Mesenchymal stem cell (in vitro differentiated cells and primary cell): ENCODE measurements around the gene CALML4.

Source experiments
- DNase-seq: peaks from one replicate; pipeline ENCODE4 v3.0.0-alpha.2; 2013
- H2AFZ ChIP-seq: one replicate; pipeline ENCODE4 v1.6.1; 2013; ENCODE audit warnings: low read depth, mild to moderate bottlenecking, control low read depth, inconsistent platforms, low read length, moderate library complexity
- H2AK5ac ChIP-seq: 2 replicates; pipeline ENCODE4 v1.6.1; 2013; ENCODE audit warnings: low read length, moderate library complexity, mild to moderate bottlenecking, inconsistent platforms; ENCODE audit not compliant: severe bottlenecking
- H2BK120ac ChIP-seq: one replicate; pipeline ENCODE4 v1.6.1; 2013; ENCODE audit warnings: low read depth, mild to moderate bottlenecking, inconsistent platforms, low read length, moderate library complexity
- H2BK12ac ChIP-seq, 2 experiments: one replicate each; pipeline ENCODE4 v1.6.1; 2013; ENCODE audit warnings: inconsistent platforms in 2 of 2, low read length in 2 of 2, mild to moderate bottlenecking in 2 of 2, moderate library complexity in 2 of 2, control low read depth in 1 of 2
- H2BK15ac ChIP-seq: one replicate; pipeline ENCODE4 v1.6.1; 2013; ENCODE audit warnings: mild to moderate bottlenecking, low read depth, inconsistent platforms; ENCODE audit not compliant: poor library complexity, severe bottlenecking
- H2BK5ac ChIP-seq: 2 replicates; pipeline ENCODE4 v1.6.1; 2013; ENCODE audit warnings: low read depth, mild to moderate bottlenecking, low read length, control low read depth, inconsistent platforms; ENCODE audit not compliant: poor library complexity, severe bottlenecking
- H3K14ac ChIP-seq, 2 experiments: one replicate each; pipeline ENCODE4 v1.6.1; 2013; ENCODE audit warnings: inconsistent platforms in 2 of 2, low read length in 2 of 2, control low read depth in 1 of 2, mild to moderate bottlenecking in 1 of 2, moderate library complexity in 1 of 2
- H3K18ac ChIP-seq, 2 experiments: one replicate each; pipeline ENCODE4 v1.6.1; 2013; ENCODE audit warnings: inconsistent platforms in 2 of 2, low read length in 2 of 2, control low read depth in 1 of 2, low read depth in 1 of 2, mild to moderate bottlenecking in 1 of 2
- H3K23ac ChIP-seq, 2 experiments: one replicate each; pipeline ENCODE4 v1.6.1; 2013; ENCODE audit warnings: inconsistent platforms in 2 of 2, low read length in 2 of 2, mild to moderate bottlenecking in 2 of 2, moderate library complexity in 2 of 2, control low read depth in 1 of 2
- H3K27ac ChIP-seq: 2 replicates; pipeline ENCODE4 v1.5.1; 2013; ENCODE audit warnings: mild to moderate bottlenecking, moderate library complexity, low read length, control low read depth, inconsistent platforms; ENCODE audit not compliant: poor library complexity, severe bottlenecking
- H3K27me3 ChIP-seq, 2 experiments: 2 replicates each; pipeline versions ENCODE4 v1.6.1 to v1.7.0; 2013; ENCODE audit warnings: low read length in 2 of 2, mild to moderate bottlenecking in 2 of 2, moderate library complexity in 2 of 2, control low read depth in 1 of 2, inconsistent platforms in 1 of 2; ENCODE audit not compliant: control insufficient read depth in 1 of 2, insufficient read depth in 1 of 2
- H3K36me3 ChIP-seq, 2 experiments: 2 replicates each; pipeline versions ENCODE4 v1.6.1 to v1.7.0; 2013; ENCODE audit warnings: low read length in 2 of 2, control low read depth in 1 of 2, inconsistent platforms in 1 of 2, low read depth in 1 of 2, mild to moderate bottlenecking in 1 of 2; ENCODE audit not compliant: insufficient read depth in 2 of 2, control insufficient read depth in 1 of 2
- H3K4ac ChIP-seq, 2 experiments: one replicate each; pipeline ENCODE4 v1.6.1; 2013; ENCODE audit warnings: inconsistent platforms in 2 of 2, low read length in 2 of 2, mild to moderate bottlenecking in 2 of 2, moderate library complexity in 2 of 2, control low read depth in 1 of 2, low read depth in 1 of 2
- H3K4me1 ChIP-seq: 2 replicates; pipeline ENCODE4 v1.6.1; 2013; ENCODE audit warnings: low read depth, low read length, control low read depth; ENCODE audit not compliant: control insufficient read depth, insufficient read depth
- H3K4me2 ChIP-seq: 2 replicates; pipeline ENCODE4 v1.6.1; 2013; ENCODE audit warnings: low read length, mild to moderate bottlenecking, inconsistent platforms; ENCODE audit not compliant: poor library complexity, severe bottlenecking
- H3K4me3 ChIP-seq, 2 experiments: 2 replicates each; pipeline versions ENCODE4 v1.5.1 to v1.7.0; 2013; ENCODE audit warnings: low read length in 2 of 2, mild to moderate bottlenecking in 2 of 2, control low read depth in 1 of 2, low read depth in 1 of 2; ENCODE audit not compliant: insufficient read depth in 1 of 2
- H3K79me1 ChIP-seq: replicated peaks from 2 replicates; pipeline ENCODE4 v1.6.1; 2013; ENCODE audit warnings: mild to moderate bottlenecking, control low read depth, low read length, inconsistent platforms; ENCODE audit not compliant: poor library complexity, severe bottlenecking
- H3K9ac ChIP-seq: 2 replicates; pipeline ENCODE4 v1.7.0; 2013; ENCODE audit warnings: mild to moderate bottlenecking, low read length, moderate library complexity
- H3K9me3 ChIP-seq: 2 replicates; pipeline ENCODE4 v1.7.0; 2013; ENCODE audit warnings: mild to moderate bottlenecking, low read length; ENCODE audit not compliant: control insufficient read depth
- H4K8ac ChIP-seq: one replicate; pipeline ENCODE4 v1.6.1; 2013; ENCODE audit warnings: inconsistent platforms, mild to moderate bottlenecking, low read length, moderate library complexity
- H4K91ac ChIP-seq: one replicate; pipeline ENCODE4 v1.6.1; 2013; ENCODE audit warnings: mild to moderate bottlenecking, low read length, inconsistent platforms
- WGBS: methylation state at CpG from one replicate; pipeline ENCODE4 v1.1.7; 2013; ENCODE audit warnings: mixed read lengths; 5-methylcytosine and 5-hydroxymethylcytosine counted together

CALML4 gene

DNA sequence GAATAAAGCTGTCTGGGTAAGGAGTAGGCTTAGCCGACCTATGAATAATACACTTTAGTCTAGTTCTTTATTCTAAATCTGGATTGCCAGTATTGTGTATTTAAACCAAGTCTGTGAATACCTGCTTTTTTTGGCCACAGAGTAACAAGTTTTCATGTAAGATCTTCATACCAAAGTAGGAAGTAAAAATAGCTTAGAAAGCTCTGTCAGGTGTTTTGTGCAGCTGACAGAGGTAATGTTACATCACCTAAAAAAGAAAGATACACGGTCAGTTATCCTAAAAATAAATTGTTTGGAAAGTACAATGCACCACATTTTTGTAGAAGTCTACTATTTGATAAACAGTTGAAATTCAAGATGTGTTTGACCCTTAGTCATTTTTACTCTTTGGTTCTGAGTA, 16.5 kb downstream of the CALML4 start:
- no peak overlapping the region for H4K8ac ChIP-seq
- H3K27ac ChIP-seq: no peak overlapping the region
- H3K9ac ChIP-seq: no peak overlapping the region
- H2AFZ ChIP-seq: no peak overlapping the region
- no peak overlapping the region for H3K4ac ChIP-seq
- DNase-seq: no peak
- no peaks in the 10 kb centered on the region for H3K4me1 ChIP-seq
- H2BK15ac ChIP-seq: no peak overlapping the region
- peaks cover 21 to 79% of the 10 kb centered on the region in 2 experiments for H3K36me3 ChIP-seq
- H3K14ac ChIP-seq: no peak overlapping the region
- no peak overlapping the region for H3K4me2 ChIP-seq
- no peak overlapping the region for H2BK12ac ChIP-seq
- no peak overlapping the region for H3K4me3 ChIP-seq
- no peak overlapping the region for H3K23ac ChIP-seq
- no peaks in the 10 kb centered on the region for H3K27me3 ChIP-seq
- no peak overlapping the region for H2BK5ac ChIP-seq
- no peak overlapping the region for H3K18ac ChIP-seq
- H4K91ac ChIP-seq: no peak overlapping the region
- no peaks in the 10 kb centered on the region for H3K9me3 ChIP-seq
- WGBS: no CpG with 5 or more reads among the region's 2 CpGs
- H3K79me1 ChIP-seq: peaks cover 6% of the 10 kb centered on the region
- H2BK120ac ChIP-seq: no peak overlapping the region
- H2AK5ac ChIP-seq: no peak overlapping the region

DNA sequence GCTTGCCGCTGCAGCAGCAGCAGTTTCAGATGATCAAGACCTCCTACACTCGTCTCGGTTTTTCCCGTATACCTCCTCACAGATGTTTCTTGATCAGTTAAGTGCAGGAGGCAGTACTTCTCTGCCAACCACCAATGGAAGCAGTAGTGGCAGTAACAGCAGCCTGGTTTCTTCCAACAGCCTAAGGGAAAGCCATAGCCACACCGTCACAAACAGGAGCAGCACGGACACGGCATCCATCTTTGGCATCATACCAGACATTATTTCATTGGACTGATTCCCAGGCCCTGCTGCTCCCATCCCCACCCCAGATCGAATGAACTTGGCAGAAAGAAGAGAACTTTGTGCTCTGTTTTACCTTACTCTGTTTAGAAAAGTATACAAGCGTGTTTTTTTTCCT, 17.6 kb downstream of the CALML4 start:
- Histone ChIP-seq H3K79me1 (peaks cover 6% of the 10 kb centered on the region), H3K23ac (no peak overlapping the region), H2AK5ac (no peak overlapping the region), H3K27ac (no peak overlapping the region), H4K91ac (no peak overlapping the region), H2BK5ac (no peak overlapping the region), H4K8ac (no peak overlapping the region), H3K9me3 (no peaks in the 10 kb centered on the region), H3K4me2 (no peak overlapping the region), H3K4me1 (no peaks in the 10 kb centered on the region), H3K36me3 (peaks cover 15 to 79% of the 10 kb centered on the region in 2 experiments), H3K9ac (peak overlapping the region; percentile 70), H2AFZ (no peak overlapping the region), H3K14ac (no peak overlapping the region), H2BK15ac (no peak overlapping the region), H3K18ac (no peak overlapping the region), H2BK120ac (no peak overlapping the region), H3K4me3 (peak overlapping the region in 1 of 2 experiments; percentile 58), H3K27me3 (no peaks in the 10 kb centered on the region), H2BK12ac (no peak overlapping the region), H3K4ac (no peak overlapping the region)
- DNase-seq: no peak
- 97% methylated on average over 7 of the region's 9 CpGs for WGBS

- Histone ChIP-seq H2AFZ (no peak overlapping the region), H2BK5ac (no peak overlapping the region), H4K91ac (no peak overlapping the region), H3K9ac (peak overlapping the region; percentile 70), H2AK5ac (no peak overlapping the region), H3K27me3 (no peaks in the 10 kb centered on the region), H3K4me1 (no peaks in the 10 kb centered on the region), H3K36me3 (peaks cover 12 to 79% of the 10 kb centered on the region in 2 experiments), H3K18ac (no peak overlapping the region), H3K79me1 (peaks cover 3% of the 10 kb centered on the region), H2BK120ac (no peak overlapping the region), H2BK15ac (no peak overlapping the region), H3K4ac (no peak overlapping the region), H4K8ac (no peak overlapping the region), H3K4me3 (peak overlapping the region in 1 of 2 experiments; percentile 58), H3K9me3 (no peaks in the 10 kb centered on the region), H3K27ac (no peak overlapping the region), H3K23ac (no peak overlapping the region), H3K4me2 (no peak overlapping the region), H2BK12ac (no peak overlapping the region), H3K14ac (no peak overlapping the region)
- no peak for DNase-seq
- WGBS: 94% methylated on average over 1 of the region's 5 CpGs
These were observed 18.3 kb downstream of the CALML4 start for GRCh38 chr15:68186671-68187397.

DNA sequence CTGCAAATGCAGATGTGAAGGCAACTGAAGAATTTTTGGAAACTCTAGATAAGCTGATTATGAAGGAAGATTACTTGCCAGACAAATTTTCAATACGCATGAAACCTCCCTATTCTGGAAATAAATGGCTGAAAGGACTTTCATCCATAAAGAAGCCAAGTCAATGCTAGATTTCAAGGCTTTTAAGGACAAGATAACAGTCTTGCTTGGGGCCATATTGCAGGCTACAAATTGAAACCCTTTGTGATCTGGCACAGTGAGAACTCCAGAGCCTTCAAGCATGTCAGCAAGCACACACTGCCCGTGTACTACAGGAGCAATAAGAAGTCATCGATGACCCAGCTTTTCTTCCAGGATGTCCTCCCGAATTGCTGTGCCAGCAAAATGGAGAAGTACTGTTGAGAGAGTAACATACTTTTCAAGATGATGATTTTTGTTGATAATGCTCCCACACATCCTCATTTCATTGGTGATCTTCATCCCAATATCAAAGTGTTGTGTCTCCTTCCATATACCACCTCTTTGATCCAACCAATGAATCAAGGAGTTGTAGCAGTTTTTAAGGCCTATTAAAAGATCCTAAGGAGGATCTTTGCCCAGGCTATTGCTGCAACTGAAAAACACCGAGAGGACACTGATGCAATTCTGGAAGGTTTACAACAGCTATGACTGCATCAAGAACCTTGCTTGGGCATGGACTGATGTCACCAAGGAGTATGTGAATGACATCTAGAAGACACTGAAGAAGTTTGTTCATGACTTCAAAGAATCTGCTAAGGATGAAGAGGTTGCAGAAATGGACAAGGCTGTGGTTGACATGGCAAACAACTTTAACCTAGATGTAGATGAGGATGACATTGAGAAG, 20.3 kb downstream of the CALML4 start:
- H2BK15ac ChIP-seq: no peak overlapping the region
- H4K91ac ChIP-seq: no peak overlapping the region
- no peak overlapping the region for H4K8ac ChIP-seq
- H3K4me1 ChIP-seq: no peaks in the 10 kb centered on the region
- no peak overlapping the region for H2AK5ac ChIP-seq
- no peaks in the 10 kb centered on the region for H3K27me3 ChIP-seq
- no peak overlapping the region for H2BK12ac ChIP-seq
- H3K9ac ChIP-seq: no peak overlapping the region
- no peak overlapping the region for H3K4ac ChIP-seq
- no peak overlapping the region for H2BK5ac ChIP-seq
- no peak overlapping the region for H3K27ac ChIP-seq
- 99% methylated on average over 3 of the region's 5 CpGs for WGBS
- H3K36me3 ChIP-seq: peaks cover 15 to 79% of the 10 kb centered on the region in 2 experiments
- peaks cover 3% of the 10 kb centered on the region for H3K79me1 ChIP-seq
- no peak overlapping the region for H3K4me2 ChIP-seq
- H3K14ac ChIP-seq: no peak overlapping the region
- no peak overlapping the region for H3K4me3 ChIP-seq
- DNase-seq: no peak
- H2AFZ ChIP-seq: no peak overlapping the region
- no peak overlapping the region for H2BK120ac ChIP-seq
- no peak overlapping the region for H3K18ac ChIP-seq
- H3K23ac ChIP-seq: no peak overlapping the region
- no peaks in the 10 kb centered on the region for H3K9me3 ChIP-seq
